SK-N-SH treated with all-trans-retinoic acid at 6 μM for 48 hours (cell line): ENCODE measurements around the gene MAP3K12.

Experiments
- ATAC-seq: fragments of 200-7000 bp; cut with Tn5 transposase; 3 replicates; pipeline ENCODE4 v1.9.1; 2020; ENCODE audit warnings: mild to moderate bottlenecking, moderate library complexity
- ARNTL ChIP-seq: fragments of 450-650 bp; formaldehyde crosslinking; IDR thresholded peaks from 2 replicates; pipeline ENCODE4 v1.5.0; 2020; ENCODE audit warnings: low read depth, mild to moderate bottlenecking, moderate library complexity, borderline replicate concordance
- BACH2 ChIP-seq: fragments of 250-450 bp; sonication (Bioruptor Pico); IDR thresholded peaks from 2 replicates; pipeline ENCODE4 v1.9.0; 2021; ENCODE audit warnings: mild to moderate bottlenecking, borderline replicate concordance
- CREB5 ChIP-seq: fragments of 250-450 bp; sonication (Bioruptor Pico); IDR thresholded peaks from 2 replicates; pipeline ENCODE4 v1.5.1; 2020; ENCODE audit warnings: low read depth, mild to moderate bottlenecking, moderate library complexity
- CSDC2 ChIP-seq: fragments of 250-450 bp; sonication (Bioruptor Pico); IDR thresholded peaks from 2 replicates; pipeline ENCODE4 v1.5.0; 2020; ENCODE audit warnings: mild to moderate bottlenecking, moderate library complexity
- CSRNP3 ChIP-seq: fragments of 250-450 bp; sonication (Bioruptor Pico); IDR thresholded peaks from 2 replicates; pipeline ENCODE4 v1.5.1; 2021; ENCODE audit warnings: mild to moderate bottlenecking, moderate library complexity
- GLIS3 ChIP-seq: fragments of 250-450 bp; sonication (Bioruptor Pico); IDR thresholded peaks from 2 replicates; pipeline ENCODE4 v1.5.0; 2020; ENCODE audit warnings: mild to moderate bottlenecking, moderate library complexity
- OSR1 ChIP-seq: fragments of 250-450 bp; sonication (Bioruptor Pico); IDR thresholded peaks from 2 replicates; pipeline ENCODE4 v1.8.0; 2022; ENCODE audit warnings: moderate library complexity, mild to moderate bottlenecking, inconsistent platforms
- PATZ1 ChIP-seq: fragments of 250-450 bp; sonication (Bioruptor Pico); IDR thresholded peaks from 2 replicates; pipeline ENCODE4 v1.8.0; 2020; ENCODE audit warnings: mild to moderate bottlenecking, moderate library complexity, borderline replicate concordance
- POU6F1 ChIP-seq: fragments of 250-450 bp; sonication (Bioruptor Pico); IDR thresholded peaks from 2 replicates; pipeline ENCODE4 v1.8.0; 2021; ENCODE audit warnings: low read depth, mild to moderate bottlenecking, moderate library complexity, borderline replicate concordance
- RARB ChIP-seq: fragments of 250-450 bp; sonication (Bioruptor Pico); IDR thresholded peaks from 2 replicates; pipeline ENCODE4 v1.8.0; 2021; ENCODE audit warnings: mild to moderate bottlenecking, moderate library complexity
- SNAI2 ChIP-seq: fragments of 250-450 bp; sonication (Bioruptor Pico); IDR thresholded peaks from 2 replicates; pipeline ENCODE4 v1.5.0; 2020; ENCODE audit warnings: mild to moderate bottlenecking, moderate library complexity
- TSHZ2 ChIP-seq: fragments of 250-450 bp; sonication (Bioruptor Pico); IDR thresholded peaks from 2 replicates; pipeline ENCODE4 v1.5.0; 2020; ENCODE audit warnings: mild to moderate bottlenecking, moderate library complexity
- ZFP3 ChIP-seq: fragments of 250-450 bp; sonication (Bioruptor Pico); IDR thresholded peaks from 2 replicates; pipeline ENCODE4 v1.5.0; 2020; ENCODE audit warnings: mild to moderate bottlenecking, moderate library complexity
- ZFP30 ChIP-seq: fragments of 450-650 bp; formaldehyde crosslinking; IDR thresholded peaks from 2 replicates; pipeline ENCODE4 v1.5.0; 2022; ENCODE audit warnings: mild to moderate bottlenecking, moderate library complexity

MAP3K12 gene

GRCh38 chr12:53478865-53479264, 20.4 kb downstream of the MAP3K12 start (continued):
- TF ChIP-seq SNAI2 = no peak
- TF ChIP-seq BACH2 (CRISPR knock-in tag) = no peak
- no peak for TF ChIP-seq ZFP3 (CRISPR knock-in tag)
- TF ChIP-seq CSDC2 = no peak
- TF ChIP-seq ARNTL = no peak

- TF ChIP-seq TSHZ2 (CRISPR knock-in tag) (0 out of 2 replicates have a peak, but pooled peaks have one; percentile 15), PATZ1 (CRISPR knock-in tag) (no peak), GLIS3 (CRISPR knock-in tag) (0 out of 2 replicates have a peak, but pooled peaks have one; percentile 50)
- TF ChIP-seq, all 23 proteins: peak for 2
These were observed 22.5 kb downstream of the MAP3K12 start for GRCh38 chr12:53476769-53477209.

GRCh38 chr12:53474819-53475218, 24.4 kb downstream of the MAP3K12 start:
- TF ChIP-seq SNAI2 = no peak
- TF ChIP-seq ZFP30 (CRISPR knock-in tag) = no peak
- ATAC-seq = no peak

More at GRCh38 chr12:53476769-53477209, 22.5 kb downstream of the MAP3K12 start:
- ATAC-seq = peak; percentile 28

GRCh38 chr12:53474077-53474476, 25.2 kb downstream of the MAP3K12 start:
- TF ChIP-seq TSHZ2 (CRISPR knock-in tag) (no peak), CREB5 (no peak), SNAI2 (no peak)
- TF ChIP-seq, all 23 proteins: peak for 0
- no peak for ATAC-seq

- ATAC-seq = no peak
- no peak for TF ChIP-seq OSR1 (CRISPR knock-in tag)
- no peak for TF ChIP-seq RARB (CRISPR knock-in tag)
- no peak for TF ChIP-seq CSRNP3 (CRISPR knock-in tag)
- TF ChIP-seq BACH2 (CRISPR knock-in tag) = no peak
- TF ChIP-seq ARNTL = no peak
- no peak for TF ChIP-seq TSHZ2 (CRISPR knock-in tag)
- no peak for TF ChIP-seq CSDC2
- TF ChIP-seq POU6F1 (CRISPR knock-in tag) = no peak
- TF ChIP-seq PATZ1 (CRISPR knock-in tag) = no peak
These were observed 27.1 kb downstream of the MAP3K12 start for GRCh38 chr12:53472056-53472582.
